Measurements from ENCODE around the gene TMEM150B.
"Not testable (repeated sequence)": the region's sequence is repeated elsewhere in the genome, so short reads cannot be mapped to it uniquely, and the experiment has no call there.

Gene TMEM150B

DNA sequence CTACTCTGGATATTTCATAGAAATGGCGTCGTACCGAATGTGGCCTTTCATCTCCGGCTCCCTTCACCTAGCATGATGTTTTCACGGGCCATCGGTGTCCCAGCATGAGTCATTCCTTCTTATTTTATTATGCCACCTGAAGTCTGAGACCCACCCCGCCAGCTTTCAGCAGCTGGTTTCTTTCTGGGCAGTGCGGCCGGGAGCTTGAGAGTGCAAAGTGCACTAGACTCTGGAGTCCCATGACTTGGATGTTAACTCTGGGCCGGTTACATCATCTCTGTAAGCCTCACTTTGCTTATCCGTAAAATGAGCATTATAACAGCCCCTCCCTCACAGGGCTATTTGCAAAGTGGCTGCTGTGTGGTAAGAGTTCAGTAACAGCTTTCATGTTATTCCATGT is 8.7 kb upstream of the TMEM150B start:
- TF ChIP-seq, protein P1, sequence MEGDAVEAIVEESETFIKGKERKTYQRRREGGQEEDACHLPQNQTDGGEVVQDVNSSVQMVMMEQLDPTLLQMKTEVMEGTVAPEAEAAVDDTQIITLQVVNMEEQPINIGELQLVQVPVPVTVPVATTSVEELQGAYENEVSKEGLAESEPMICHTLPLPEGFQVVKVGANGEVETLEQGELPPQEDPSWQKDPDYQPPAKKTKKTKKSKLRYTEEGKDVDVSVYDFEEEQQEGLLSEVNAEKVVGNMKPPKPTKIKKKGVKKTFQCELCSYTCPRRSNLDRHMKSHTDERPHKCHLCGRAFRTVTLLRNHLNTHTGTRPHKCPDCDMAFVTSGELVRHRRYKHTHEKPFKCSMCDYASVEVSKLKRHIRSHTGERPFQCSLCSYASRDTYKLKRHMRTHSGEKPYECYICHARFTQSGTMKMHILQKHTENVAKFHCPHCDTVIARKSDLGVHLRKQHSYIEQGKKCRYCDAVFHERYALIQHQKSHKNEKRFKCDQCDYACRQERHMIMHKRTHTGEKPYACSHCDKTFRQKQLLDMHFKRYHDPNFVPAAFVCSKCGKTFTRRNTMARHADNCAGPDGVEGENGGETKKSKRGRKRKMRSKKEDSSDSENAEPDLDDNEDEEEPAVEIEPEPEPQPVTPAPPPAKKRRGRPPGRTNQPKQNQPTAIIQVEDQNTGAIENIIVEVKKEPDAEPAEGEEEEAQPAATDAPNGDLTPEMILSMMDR (IDR thresholded peaks at IDR 0.05; ENCODE audit: insufficient read depth, low read depth, low read length, missing control alignments), result no peak
- no peak overlapping the region for H3K4me3 ChIP-seq (ENCODE audit: low read depth, low read length)

DNA sequence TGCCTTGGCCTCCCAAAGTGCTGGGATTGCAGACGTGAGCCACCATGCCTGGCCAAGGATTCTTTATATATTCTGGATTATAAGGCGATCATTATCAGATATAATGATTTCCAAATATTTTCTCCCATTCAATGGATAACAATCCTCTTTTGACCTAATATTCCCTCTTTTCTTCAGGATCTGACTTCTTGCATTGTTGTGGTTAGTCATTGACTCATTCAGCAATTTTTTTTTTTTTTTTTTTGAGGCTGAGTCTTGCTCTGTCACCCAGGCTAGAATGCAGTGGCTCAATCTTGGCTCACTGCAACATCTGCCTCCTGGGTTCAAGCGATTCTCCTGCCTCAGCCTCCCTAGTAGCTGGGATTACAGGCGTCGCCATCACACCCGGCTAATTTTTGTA is 4.7 kb upstream of the TMEM150B start:
- H3K4me3 ChIP-seq (ENCODE audit: low read depth, low read length); DNase-seq (ENCODE audit: low read depth): not testable (repeated sequence)

More for the DNA sequence above, 8.7 kb upstream of the TMEM150B start:
- no peak for DNase-seq (ENCODE audit: low read depth)

DNA sequence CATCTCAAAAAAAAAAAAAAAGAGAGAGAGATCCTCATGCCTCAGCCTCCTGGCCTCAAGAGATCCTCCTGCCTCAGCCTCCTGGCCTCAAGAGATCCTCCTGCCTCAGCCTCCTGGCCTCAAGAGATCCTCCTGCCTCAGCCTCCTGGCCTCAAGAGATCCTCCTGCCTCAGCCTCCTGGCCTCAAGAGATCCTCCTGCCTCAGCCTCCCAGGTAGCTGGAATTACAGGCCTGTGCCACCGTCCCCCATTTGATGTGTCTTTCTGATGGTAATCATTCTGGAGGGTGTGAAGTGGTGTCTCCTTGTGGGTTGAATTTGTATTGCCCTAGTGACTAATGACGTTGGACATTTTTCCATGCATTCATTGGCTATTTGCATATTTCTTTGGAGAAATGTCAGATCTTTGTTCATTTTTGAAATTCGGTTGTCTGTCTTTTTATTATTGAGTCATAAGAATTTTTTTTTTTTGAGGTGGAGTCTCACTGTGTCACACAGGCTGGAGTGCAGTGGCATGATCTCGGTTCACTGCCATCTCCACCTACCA is 3.7 kb upstream of the TMEM150B start:
- H3K4me3 ChIP-seq (ENCODE audit: low read depth, low read length), result not testable (repeated sequence)
- peak; percentile 38 for DNase-seq (ENCODE audit: low read depth)

DNA sequence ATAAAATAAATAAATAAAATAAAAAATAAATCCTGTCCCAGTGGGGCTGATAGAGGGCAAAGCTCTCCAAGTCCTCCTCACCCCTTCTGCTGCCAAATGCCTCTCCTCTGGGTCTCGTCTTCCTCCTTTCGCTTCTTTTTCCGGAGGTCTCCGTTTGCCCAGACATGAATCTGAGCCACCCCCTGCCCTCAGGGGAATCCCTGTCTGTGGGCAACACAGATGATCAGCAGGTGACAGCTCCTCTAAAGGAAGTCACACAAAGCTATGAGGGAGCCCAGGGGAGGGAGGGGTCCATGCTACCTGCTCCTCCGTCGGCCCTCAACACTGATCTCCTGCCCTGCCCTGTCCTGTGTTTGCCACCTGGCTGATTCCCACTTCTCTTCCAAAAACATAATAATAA is 479 bp downstream of the TMEM150B start:
- no peak for DNase-seq (ENCODE audit: low read depth)
- TF ChIP-seq, protein P1 (IDR thresholded peaks at IDR 0.05; ENCODE audit: insufficient read depth, low read depth, low read length, missing control alignments), result no peak
- no peak overlapping the region for H3K4me3 ChIP-seq (ENCODE audit: low read depth, low read length)

DNA sequence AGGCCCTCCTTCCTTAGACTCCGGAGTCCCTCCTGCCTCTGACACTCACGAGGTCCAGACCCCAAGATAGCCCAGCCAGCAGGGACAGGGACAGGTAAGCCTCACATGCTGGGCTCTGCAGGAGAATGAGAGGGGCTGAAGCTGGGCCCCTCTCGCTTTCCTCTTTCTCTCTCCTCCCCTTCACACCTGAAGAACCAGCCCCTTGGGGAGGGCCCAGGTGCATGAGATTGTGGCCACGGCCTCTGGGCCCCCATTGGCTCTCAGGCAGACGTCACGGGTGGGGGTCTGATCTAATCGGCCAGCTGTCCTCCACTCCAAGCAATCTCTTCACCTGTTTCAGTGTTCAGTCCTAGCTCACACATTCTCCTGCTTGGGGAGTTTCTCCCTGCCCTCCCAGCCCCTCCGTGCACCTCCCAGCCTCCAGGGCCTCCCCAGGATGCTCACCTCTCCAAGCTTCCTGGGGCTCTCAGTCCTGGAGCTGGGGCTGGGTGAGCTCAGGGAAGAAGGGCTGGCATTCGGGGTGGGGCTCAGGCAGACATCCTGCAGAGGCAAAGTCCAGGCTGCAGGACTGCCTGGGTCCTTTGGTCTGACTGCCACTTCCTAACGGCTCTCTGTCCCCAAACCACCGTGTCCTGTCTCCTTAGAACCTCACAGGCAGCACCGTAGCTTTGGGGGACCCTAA is 2.8 kb downstream of the TMEM150B start:
- no peak overlapping the region for H3K4me3 ChIP-seq (ENCODE audit: low read depth, low read length)
- DNase-seq (ENCODE audit: low read depth), result no peak
- TF ChIP-seq, protein P1 (IDR thresholded peaks at IDR 0.05; ENCODE audit: insufficient read depth, low read depth, low read length, missing control alignments), result no peak

DNA sequence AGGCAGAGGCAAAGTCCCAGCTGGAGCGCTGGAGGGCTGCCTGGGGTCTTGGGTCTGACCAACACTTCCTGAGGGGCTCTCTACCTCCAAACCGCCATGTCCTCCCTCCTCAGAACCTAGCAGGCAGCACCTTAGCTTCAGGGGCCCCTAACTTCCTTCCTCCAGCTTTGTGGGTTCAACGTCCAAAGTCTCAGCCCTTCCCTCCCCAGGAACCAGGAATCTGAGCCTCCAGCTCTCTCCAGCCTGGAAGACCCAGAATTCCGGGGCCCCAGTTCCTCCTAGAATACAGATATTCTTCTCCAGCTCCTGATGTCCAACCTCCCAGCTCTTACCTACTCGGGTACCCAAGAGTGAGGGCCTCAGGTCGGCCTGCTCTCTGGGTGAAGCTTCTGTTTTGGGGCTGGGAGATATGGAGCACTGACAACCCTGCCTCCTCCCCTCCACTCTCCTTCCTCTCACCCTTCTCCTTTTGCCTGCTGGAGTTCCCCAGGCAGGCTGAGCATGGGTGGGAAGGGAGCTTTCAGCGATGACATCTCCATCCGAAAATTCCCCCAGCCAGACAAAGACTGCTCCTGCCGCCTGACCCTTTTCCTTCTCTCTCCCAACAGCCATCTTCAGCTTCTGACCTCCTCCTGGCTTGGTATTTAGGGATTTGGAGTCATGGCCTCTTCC is 3.5 kb downstream of the TMEM150B start:
- TF ChIP-seq, protein P1 (IDR thresholded peaks at IDR 0.05; ENCODE audit: insufficient read depth, low read depth, low read length, missing control alignments), result no peak
- no peak for DNase-seq (ENCODE audit: low read depth)
- H3K4me3 ChIP-seq (ENCODE audit: low read depth, low read length), result no peak overlapping the region

DNA sequence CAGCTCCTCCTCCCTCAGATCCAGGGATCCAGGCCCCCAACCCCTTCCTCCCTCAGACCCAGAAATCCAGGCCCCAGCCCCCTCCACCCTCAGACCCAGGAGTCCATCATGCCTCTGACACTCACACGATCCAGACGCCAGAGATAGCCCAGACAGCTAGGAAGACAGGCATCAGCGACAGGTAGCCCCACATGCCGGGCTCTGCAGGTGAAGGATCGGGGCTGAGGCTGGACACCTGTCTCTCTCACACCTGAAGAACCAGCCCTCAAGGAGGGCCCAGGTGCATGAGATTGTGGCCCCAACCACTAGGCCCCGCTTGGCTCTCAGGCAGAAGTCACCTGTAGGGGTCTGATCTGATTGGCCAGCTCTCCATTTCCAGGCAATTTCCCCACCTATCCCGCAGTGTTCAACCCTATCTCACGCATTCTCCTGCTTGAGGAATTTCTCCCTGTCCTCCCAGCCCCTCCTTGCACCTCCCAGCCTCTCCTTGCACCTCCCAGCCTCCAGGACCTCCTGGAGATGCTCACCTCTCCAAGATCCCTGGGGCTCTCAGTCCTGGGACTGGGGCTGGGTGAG is 4.2 kb downstream of the TMEM150B start:
- DNase-seq (ENCODE audit: low read depth), result no peak
- no peak overlapping the region for H3K4me3 ChIP-seq (ENCODE audit: low read depth, low read length)
- TF ChIP-seq, protein P1 (IDR thresholded peaks at IDR 0.05; ENCODE audit: insufficient read depth, low read depth, low read length, missing control alignments), result no peak

Measured in GM12865 (cell line).